Stimulated activated CD4-positive, alpha-beta T cell treated with anti-CD3 and anti-CD28 coated beads, Interleukin-4, amount 100 ng/mL, for 48 hours (primary cell): ENCODE measurements around the gene POGLUT2.

Experiments used
- DNase-seq, 2 donors: peaks; one replicate each; pipeline ENCODE4 v3.0.0-alpha.2; 2020; ENCODE audit warnings: low read depth in 2 of 2

Gene POGLUT2

DNA sequence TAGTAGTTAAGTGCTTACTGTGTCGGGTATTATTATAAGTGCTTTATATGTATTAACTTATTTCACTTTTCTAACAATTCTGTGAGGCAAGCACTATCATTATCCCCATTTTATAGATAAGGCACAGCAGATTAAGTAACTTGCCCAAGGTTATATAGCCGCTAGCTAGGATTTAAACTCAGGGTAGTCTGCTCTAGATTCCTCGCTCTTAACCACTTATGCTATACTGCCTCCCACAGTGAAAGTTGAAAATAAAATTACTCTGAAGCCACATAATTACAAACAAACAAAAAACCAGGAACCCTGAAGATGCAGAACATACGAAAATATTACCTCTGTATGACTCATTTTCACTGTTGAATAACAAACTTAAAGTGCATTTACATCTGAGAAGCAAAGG is 29.1 kb downstream of the POGLUT2 start:
- no peak for DNase-seq

DNA sequence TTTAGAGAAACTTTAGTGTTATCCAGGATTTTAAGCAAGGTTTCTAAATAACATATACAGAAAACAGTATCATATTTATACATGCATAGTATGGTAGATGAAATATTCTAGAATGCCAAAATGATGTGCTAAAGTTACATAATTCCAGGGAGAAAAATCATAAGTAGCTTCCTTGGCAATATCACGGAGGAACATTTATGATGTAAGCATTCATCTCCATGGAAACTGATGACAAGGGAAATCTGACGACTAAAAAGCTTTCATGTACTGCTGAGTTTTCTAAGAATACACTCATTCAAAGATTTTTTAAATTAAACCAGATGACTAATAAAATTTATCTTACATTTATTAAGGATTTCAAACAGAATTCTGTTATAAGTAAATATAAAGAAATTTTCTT is 29.9 kb downstream of the POGLUT2 start:
- DNase-seq: no peak

DNA sequence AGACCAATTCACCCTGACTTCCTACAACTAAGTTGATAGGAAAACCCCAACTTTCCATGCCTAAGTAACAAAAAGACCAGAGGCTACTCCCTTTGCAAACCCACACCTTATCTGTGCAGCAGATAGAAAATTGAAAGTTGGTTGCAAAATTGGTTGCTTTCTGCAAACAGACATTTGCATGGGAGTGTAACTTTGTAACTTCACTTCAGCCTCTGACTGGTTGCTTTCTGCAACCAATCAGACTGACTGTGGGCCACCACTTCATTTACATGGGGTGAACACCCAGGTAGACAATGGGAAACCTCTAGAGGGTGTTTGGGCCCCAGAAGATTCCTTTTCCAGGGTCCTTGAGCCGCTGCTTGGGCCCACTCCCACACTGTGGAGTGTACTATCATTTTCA is 35.0 kb downstream of the POGLUT2 start:
- DNase-seq: no peak

DNA sequence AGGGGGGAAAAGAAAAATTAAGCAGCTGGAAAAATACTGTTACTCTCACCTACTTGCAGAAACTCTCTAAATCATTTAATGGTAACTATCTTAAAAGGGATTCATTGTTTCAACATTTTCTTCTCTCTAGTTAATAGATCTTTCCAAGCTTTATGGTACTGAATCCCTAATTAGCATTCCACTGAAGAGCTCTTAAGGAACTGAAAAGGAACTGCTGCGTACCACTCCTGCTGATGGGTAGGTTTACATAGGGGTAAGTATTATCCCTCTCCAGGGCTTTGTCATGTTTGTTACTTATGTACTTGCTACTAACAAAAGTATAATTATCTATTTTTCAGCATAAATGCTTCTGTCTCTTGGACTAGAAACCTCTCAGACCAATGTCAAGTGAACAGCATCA is 37.7 kb downstream of the POGLUT2 start:
- no peak for DNase-seq

DNA sequence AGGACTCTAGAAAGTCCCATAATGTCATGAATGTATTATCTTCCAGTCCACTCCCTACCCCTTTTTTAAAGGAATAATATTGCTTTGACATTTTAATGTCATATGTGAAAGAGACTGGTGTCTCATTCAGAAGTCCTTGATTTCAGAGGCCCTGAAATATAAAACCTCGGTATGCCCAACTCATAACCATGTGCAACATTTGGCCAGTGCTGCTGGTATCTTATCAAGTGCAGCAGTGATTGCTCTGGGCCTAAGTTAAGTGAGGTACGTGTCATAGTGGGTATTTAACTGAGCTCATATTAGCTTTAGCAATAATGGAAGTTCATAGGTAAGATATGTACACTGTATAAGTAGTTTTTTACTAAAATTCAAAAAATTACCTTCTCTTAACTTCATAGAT is 39.9 kb downstream of the POGLUT2 start:
- no peak for DNase-seq

DNA sequence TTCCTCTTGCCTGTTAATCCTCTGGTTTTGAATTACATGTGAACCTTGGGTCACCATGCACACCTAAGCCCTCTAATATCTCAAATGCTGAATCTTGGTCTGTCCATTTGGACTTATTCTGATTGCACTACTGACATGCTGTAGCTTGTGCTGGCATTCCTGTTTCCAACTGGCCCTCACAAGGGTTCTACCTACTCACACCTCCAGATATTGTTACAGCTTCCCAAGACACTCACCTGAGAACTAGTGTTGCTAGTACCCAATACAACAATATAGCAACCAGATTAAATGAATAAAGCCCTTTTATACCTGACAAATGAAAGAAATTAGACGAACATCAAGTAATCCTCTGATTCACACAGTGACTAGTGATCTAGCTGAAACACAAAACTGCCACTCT is 41.8 kb downstream of the POGLUT2 start:
- DNase-seq: no peak

DNA sequence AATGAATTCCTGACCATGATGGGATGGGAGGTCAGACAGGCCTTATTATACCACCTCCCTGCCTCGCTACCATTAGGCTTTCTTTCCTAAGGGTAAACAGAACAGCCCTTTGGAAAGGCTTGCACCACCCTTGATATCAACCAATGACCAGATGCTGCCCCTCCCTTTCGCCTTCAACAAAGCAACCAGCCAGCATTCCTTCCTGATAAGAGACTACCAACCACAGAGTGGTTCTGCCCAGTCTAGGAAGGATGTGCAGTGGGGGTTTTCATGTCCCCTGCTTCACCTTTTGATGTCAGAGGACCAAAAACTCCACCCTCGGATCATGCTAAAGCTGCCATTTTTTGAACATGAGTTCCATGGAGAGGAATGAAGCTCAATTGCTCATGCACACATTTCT is 46.9 kb downstream of the POGLUT2 start:
- no peak for DNase-seq

DNA sequence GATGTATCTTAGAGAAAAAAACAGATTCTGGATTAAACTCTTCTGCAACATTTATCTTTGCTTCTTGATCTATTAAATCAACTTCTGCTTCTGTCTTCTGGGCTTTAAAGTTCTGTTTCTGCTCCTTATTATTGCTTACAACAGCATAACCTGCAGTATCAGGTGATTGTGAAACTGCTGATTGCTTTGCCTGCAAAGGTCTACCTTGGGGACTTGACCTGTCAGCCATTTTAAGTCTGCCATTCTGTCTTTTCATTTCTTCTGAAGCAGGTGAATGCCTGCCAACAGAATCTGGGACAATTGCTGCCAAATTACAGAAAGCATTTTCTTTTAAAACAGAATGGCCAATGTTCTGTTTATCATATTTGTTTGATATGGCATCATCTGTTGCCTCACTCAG is 56.3 kb downstream of the POGLUT2 start:
- no peak for DNase-seq

DNA sequence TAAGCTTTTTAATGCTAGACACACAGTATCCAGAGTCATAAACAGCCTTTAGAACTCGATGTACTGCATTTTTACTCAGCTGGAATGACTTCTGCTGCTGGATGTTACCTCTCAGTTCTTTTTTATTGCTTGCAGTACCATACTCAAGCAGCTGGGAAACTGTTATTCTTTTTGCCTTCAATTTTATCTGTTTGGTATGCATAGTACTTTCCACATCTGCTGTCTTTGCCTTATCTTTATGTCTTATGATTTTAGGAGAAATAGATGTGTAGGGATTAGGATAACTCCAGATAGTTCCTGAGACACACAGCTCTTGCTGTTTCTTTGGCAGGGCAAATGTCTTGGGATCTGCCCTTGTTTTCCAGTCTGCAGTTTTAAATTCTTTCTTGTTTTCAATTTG is 56.7 kb downstream of the POGLUT2 start:
- no peak for DNase-seq
